ENCODE results near the gene NHSL1.

DNA sequence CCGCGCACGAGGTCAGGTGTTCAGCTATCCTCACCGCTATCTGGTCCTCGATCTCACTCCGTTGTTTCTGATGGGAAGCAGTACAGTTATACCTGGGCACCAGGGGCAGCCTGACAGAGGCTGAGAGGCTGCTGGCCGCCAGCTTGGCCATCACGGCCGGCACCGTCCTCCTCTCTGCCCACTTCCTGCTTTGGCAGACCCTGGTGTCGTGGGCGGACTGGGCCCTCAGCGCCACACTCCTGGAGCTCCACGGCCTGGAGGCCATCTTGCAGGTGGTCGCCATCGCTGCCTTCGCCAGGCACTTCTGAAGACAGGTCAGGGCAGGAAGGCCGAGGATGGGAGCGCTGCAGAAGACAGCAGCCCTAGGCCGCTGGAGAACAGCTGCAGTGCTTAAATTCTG is 35.2 kb downstream of the NHSL1 start:
- TF ChIP-seq CTCF (IDR thresholded peaks at IDR 0.05; ENCODE audit: extremely low read depth in 1 of 2, insufficient read depth in 1 of 2, low read depth in 1 of 2, low read length in 2 of 2) (no peak), POLR2AphosphoS5 (IDR thresholded peaks at IDR 0.05; ENCODE audit: insufficient read depth, low read depth, low read length) (no peak), POLR2A (IDR thresholded peaks at IDR 0.05; ENCODE audit: low read depth, low read length) (no peak), EZH2 (IDR thresholded peaks at IDR 0.05; ENCODE audit: borderline replicate concordance, low read depth, low read length, severe bottlenecking) (no peak)

Measured in endothelial cell of umbilical vein (primary cell).